Measurements from ENCODE around the gene BRIP1. TPM values are rescaled to one million over a fixed set of nuclear protein-coding genes. Genes with fewer than 3 reads are reported as not detected.

The BRIP1 gene
- total and polyA plus RNA-seq, 7 experiments from 2014 or later: 0.64 to 19.9 (median 1.6) TPM

- Mint-ChIP-seq H3K4me3 (no peak overlapping the region), H3K9me3 (peaks cover 4 to 17% (median 4%) of the 10 kb centered on the region in 11 donors), H3K27ac (no peak overlapping the region), H3K36me3 (peaks cover 0 to 5% (median 4%) of the 10 kb centered on the region in 5 donors), H3K27me3 (peaks cover 14 to 44% (median 21%) of the 10 kb centered on the region in 5 donors), H3K4me1 (no peaks in the 10 kb centered on the region)
- POLR2A ChIA-PET: no interaction called here
- DNase-seq: no peak
- no peaks in the 10 kb centered on the region for H3K9me3 ChIP-seq (ENCODE audit: control insufficient read depth in 2 of 3, low read length in 3 of 3)
- H3K4me3 ChIP-seq (ENCODE audit: low read length): no peak overlapping the region
- no peak overlapping the region for H3K27ac ChIP-seq (ENCODE audit: low read depth, low read length)
- intact Hi-C loops (cut with micrococcal nuclease): no loop called here
- CTCF ChIA-PET: interaction anchor here (1.0 kb wide), 1 partner anchor 10 kb away, joined by 3 read pairs; no protein-coding TSS in a partner anchor
- H3K4me1 ChIP-seq (ENCODE audit: control insufficient read depth in 2 of 2, insufficient read depth in 2 of 2, low read length in 2 of 2): no peaks in the 10 kb centered on the region
- no peak for ATAC-seq
- no peaks in the 10 kb centered on the region for H3K36me3 ChIP-seq (ENCODE audit: control insufficient read depth in 2 of 3, insufficient read depth in 3 of 3, low read length in 3 of 3)
- H3K27me3 ChIP-seq (ENCODE audit: control insufficient read depth in 2 of 2, insufficient read depth in 2 of 2, low read length in 2 of 2): no peaks in the 10 kb centered on the region
These were observed 217.4 kb downstream of the BRIP1 start for GRCh38 chr17:61645920-61646319.

- Histone ChIP-seq H3K4me1 (ENCODE audit: control insufficient read depth in 2 of 2, insufficient read depth in 2 of 2, low read length in 2 of 2) (no peaks in the 10 kb centered on the region), H3K4me3 (ENCODE audit: low read length) (no peak overlapping the region), H3K9me3 (ENCODE audit: control insufficient read depth in 2 of 3, low read length in 3 of 3) (no peaks in the 10 kb centered on the region), H3K27ac (ENCODE audit: low read depth, low read length) (no peak overlapping the region), H3K36me3 (ENCODE audit: control insufficient read depth in 2 of 3, insufficient read depth in 3 of 3, low read length in 3 of 3) (no peaks in the 10 kb centered on the region), H3K27me3 (ENCODE audit: control insufficient read depth in 2 of 2, insufficient read depth in 2 of 2, low read length in 2 of 2) (no peaks in the 10 kb centered on the region)
- no peak for ATAC-seq
- Mint-ChIP-seq H3K27me3 (peaks cover 13 to 42% (median 22%) of the 10 kb centered on the region in 5 donors), H3K4me1 (no peaks in the 10 kb centered on the region), H3K36me3 (no peaks in the 10 kb centered on the region), H3K9me3 (peaks cover 0 to 10% (median 0%) of the 10 kb centered on the region in 11 donors), H3K4me3 (no peak overlapping the region), H3K27ac (no peak overlapping the region)
- ChIA-PET POLR2A (no interaction called here), CTCF (interaction anchor here (1.0 kb wide), 1 partner anchor 10 kb away, joined by 3 read pairs; no protein-coding TSS in a partner anchor)
- no peak for DNase-seq
- intact Hi-C loops (cut with micrococcal nuclease): no loop called here
These were observed 218.2 kb downstream of the BRIP1 start for GRCh38 chr17:61644800-61645774.

DNA sequence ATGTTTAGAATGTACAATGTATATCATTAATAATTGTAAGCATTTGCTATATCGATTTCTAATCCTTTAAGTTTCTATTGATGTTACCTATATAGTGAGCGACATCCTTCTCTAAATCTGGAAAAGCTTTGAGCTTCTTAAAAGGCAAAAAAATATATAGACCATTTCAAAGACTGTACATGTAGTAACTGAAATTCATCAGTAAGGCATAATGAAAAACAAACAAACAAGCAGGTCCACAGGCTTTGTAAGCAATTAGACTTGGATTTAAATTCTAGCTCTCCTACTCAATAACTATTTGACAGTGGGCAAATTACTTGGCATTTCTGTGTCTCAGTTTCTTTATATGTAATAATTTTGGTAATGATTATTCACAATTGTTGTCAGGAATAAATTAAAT is 220.6 kb downstream of the BRIP1 start:
- Histone ChIP-seq H3K9me3 (ENCODE audit: control insufficient read depth in 2 of 3, low read length in 3 of 3) (no peaks in the 10 kb centered on the region), H3K27ac (ENCODE audit: low read depth, low read length) (no peak overlapping the region), H3K36me3 (ENCODE audit: control insufficient read depth in 2 of 3, insufficient read depth in 3 of 3, low read length in 3 of 3) (no peaks in the 10 kb centered on the region), H3K4me1 (ENCODE audit: control insufficient read depth in 2 of 2, insufficient read depth in 2 of 2, low read length in 2 of 2) (no peaks in the 10 kb centered on the region), H3K4me3 (ENCODE audit: low read length) (no peak overlapping the region), H3K27me3 (ENCODE audit: control insufficient read depth in 2 of 2, insufficient read depth in 2 of 2, low read length in 2 of 2) (no peaks in the 10 kb centered on the region)
- DNase-seq (no peak), ATAC-seq (no peak)
- peaks cover 25 to 53% (median 32%) of the 10 kb centered on the region in 5 donors for H3K27me3 Mint-ChIP-seq
- H3K36me3 Mint-ChIP-seq: no peaks in the 10 kb centered on the region
- no peak overlapping the region for H3K27ac Mint-ChIP-seq
- ChIA-PET CTCF (no interaction called here), POLR2A (no interaction called here)
- intact Hi-C loops (cut with micrococcal nuclease): no loop called here
- no peak overlapping the region for H3K4me3 Mint-ChIP-seq
- H3K4me1 Mint-ChIP-seq: no peaks in the 10 kb centered on the region
- peaks cover 0 to 4% (median 0%) of the 10 kb centered on the region in 11 donors for H3K9me3 Mint-ChIP-seq

DNA sequence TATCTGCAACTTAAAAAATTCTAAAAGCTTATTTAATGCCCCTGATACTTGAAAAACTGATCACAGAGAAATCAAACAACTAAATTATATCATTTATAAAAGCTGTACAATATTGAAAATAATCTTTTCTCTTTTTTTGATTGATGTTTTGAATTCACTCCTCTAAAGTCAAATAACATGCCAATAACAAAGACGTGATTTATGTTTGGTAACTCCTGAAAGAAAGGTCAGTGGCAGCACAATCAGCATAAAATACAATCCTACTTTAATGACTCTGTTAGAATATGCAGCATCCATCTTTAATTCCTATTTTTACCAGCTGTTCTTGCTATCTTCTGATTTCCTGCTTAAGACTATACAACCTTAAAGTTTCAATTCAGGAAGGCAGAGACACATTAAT is 221.6 kb downstream of the BRIP1 start:
- H3K9me3 Mint-ChIP-seq: peaks cover 0 to 2% (median 0%) of the 10 kb centered on the region in 11 donors
- no peak for ATAC-seq
- CTCF ChIA-PET: no interaction called here
- POLR2A ChIA-PET: no interaction called here
- no peaks in the 10 kb centered on the region for H3K4me1 ChIP-seq (ENCODE audit: control insufficient read depth in 2 of 2, insufficient read depth in 2 of 2, low read length in 2 of 2)
- no peak overlapping the region for H3K27ac Mint-ChIP-seq
- peaks cover 30 to 54% (median 34%) of the 10 kb centered on the region in 5 donors for H3K27me3 Mint-ChIP-seq
- H3K4me3 ChIP-seq (ENCODE audit: low read length): no peak overlapping the region
- no peak overlapping the region for H3K4me3 Mint-ChIP-seq
- H3K27me3 ChIP-seq (ENCODE audit: control insufficient read depth in 2 of 2, insufficient read depth in 2 of 2, low read length in 2 of 2): no peaks in the 10 kb centered on the region
- no peaks in the 10 kb centered on the region for H3K9me3 ChIP-seq (ENCODE audit: control insufficient read depth in 2 of 3, low read length in 3 of 3)
- no peaks in the 10 kb centered on the region for H3K4me1 Mint-ChIP-seq
- no peak for DNase-seq
- H3K36me3 Mint-ChIP-seq: no peaks in the 10 kb centered on the region
- H3K27ac ChIP-seq (ENCODE audit: low read depth, low read length): no peak overlapping the region
- no peaks in the 10 kb centered on the region for H3K36me3 ChIP-seq (ENCODE audit: control insufficient read depth in 2 of 3, insufficient read depth in 3 of 3, low read length in 3 of 3)
- intact Hi-C loops (cut with micrococcal nuclease): no loop called here

- ChIA-PET POLR2A (no interaction called here), CTCF (no interaction called here)
- no peak overlapping the region for H3K4me3 ChIP-seq (ENCODE audit: low read length)
- intact Hi-C loops (cut with micrococcal nuclease): no loop called here
- H3K4me1 ChIP-seq (ENCODE audit: control insufficient read depth in 2 of 2, insufficient read depth in 2 of 2, low read length in 2 of 2): no peaks in the 10 kb centered on the region
- Mint-ChIP-seq H3K27me3 (peaks cover 35 to 52% (median 40%) of the 10 kb centered on the region in 5 donors), H3K36me3 (no peaks in the 10 kb centered on the region), H3K4me1 (no peaks in the 10 kb centered on the region), H3K9me3 (peaks cover 0 to 3% (median 0%) of the 10 kb centered on the region in 11 donors), H3K27ac (no peak overlapping the region), H3K4me3 (no peak overlapping the region)
- no peaks in the 10 kb centered on the region for H3K36me3 ChIP-seq (ENCODE audit: control insufficient read depth in 2 of 3, insufficient read depth in 3 of 3, low read length in 3 of 3)
- peaks cover 0 to 3% of the 10 kb centered on the region in 2 donors for H3K27me3 ChIP-seq (ENCODE audit: control insufficient read depth in 2 of 2, insufficient read depth in 2 of 2, low read length in 2 of 2)
- DNase-seq: no peak
- no peak overlapping the region for H3K27ac ChIP-seq (ENCODE audit: low read depth, low read length)
- ATAC-seq: no peak
- no peaks in the 10 kb centered on the region for H3K9me3 ChIP-seq (ENCODE audit: control insufficient read depth in 2 of 3, low read length in 3 of 3)
These were observed 222.2 kb downstream of the BRIP1 start for GRCh38 chr17:61641084-61641483.

- H3K4me3 ChIP-seq (ENCODE audit: low read length): no peak overlapping the region
- DNase-seq (no peak), ATAC-seq (no peak)
- intact Hi-C loops (cut with micrococcal nuclease): no loop called here
- H3K36me3 ChIP-seq (ENCODE audit: control insufficient read depth in 2 of 3, insufficient read depth in 3 of 3, low read length in 3 of 3): no peaks in the 10 kb centered on the region
- H3K9me3 ChIP-seq (ENCODE audit: control insufficient read depth in 2 of 3, low read length in 3 of 3): no peaks in the 10 kb centered on the region
- no peak overlapping the region for H3K27ac ChIP-seq (ENCODE audit: low read depth, low read length)
- CTCF ChIA-PET: no interaction called here
- no peaks in the 10 kb centered on the region for H3K4me1 ChIP-seq (ENCODE audit: control insufficient read depth in 2 of 2, insufficient read depth in 2 of 2, low read length in 2 of 2)
- peaks cover 0 to 3% of the 10 kb centered on the region in 2 donors for H3K27me3 ChIP-seq (ENCODE audit: control insufficient read depth in 2 of 2, insufficient read depth in 2 of 2, low read length in 2 of 2)
- H3K27ac Mint-ChIP-seq: peak overlapping the region in 1 of 9 donors; percentile 3
- peaks cover 0 to 9% (median 0%) of the 10 kb centered on the region in 5 donors for H3K36me3 Mint-ChIP-seq
- H3K27me3 Mint-ChIP-seq: peaks cover 43 to 59% (median 51%) of the 10 kb centered on the region in 5 donors
- POLR2A ChIA-PET: no interaction called here
- H3K4me1 Mint-ChIP-seq: no peaks in the 10 kb centered on the region
- no peak overlapping the region for H3K4me3 Mint-ChIP-seq
- peaks cover 0 to 11% (median 5%) of the 10 kb centered on the region in 11 donors for H3K9me3 Mint-ChIP-seq
These were observed 223.5 kb downstream of the BRIP1 start for GRCh38 chr17:61639818-61640217.
